NCI-H146 (cell line): ENCODE results near the gene TNS1.

Experiments
- DNase-seq: peaks from one replicate; lab custom pipeline; 2025; lab: John Stamatoyannopoulos, UW

TNS1 gene

GRCh38 chr2:217849154-217849975 is 153.4 kb downstream of the TNS1 start:
- DNase-seq = no peak

GRCh38 chr2:217848351-217848957 is 154.3 kb downstream of the TNS1 start:
- no peak for DNase-seq

- DNase-seq = no peak
Measured at GRCh38 chr2:217847552-217848350, 155.0 kb downstream of the TNS1 start.

- DNase-seq = no peak
Measured at GRCh38 chr2:217847115-217847514, 155.7 kb downstream of the TNS1 start.

- DNase-seq = no peak
Measured at GRCh38 chr2:217846321-217846743, 156.5 kb downstream of the TNS1 start.

- no peak for DNase-seq
Measured at GRCh38 chr2:217845301-217845700, 157.5 kb downstream of the TNS1 start.

- DNase-seq = no peak
Measured at GRCh38 chr2:217844696-217845095, 158.1 kb downstream of the TNS1 start.

GRCh38 chr2:217843324-217843723 is 159.5 kb downstream of the TNS1 start:
- no peak for DNase-seq

GRCh38 chr2:217842017-217842416 is 160.8 kb downstream of the TNS1 start:
- no peak for DNase-seq

GRCh38 chr2:217840522-217840921 is 162.3 kb downstream of the TNS1 start:
- DNase-seq = no peak

- no peak for DNase-seq
Measured at GRCh38 chr2:217839750-217840107, 163.1 kb downstream of the TNS1 start.

GRCh38 chr2:217839073-217839749 is 163.6 kb downstream of the TNS1 start:
- no peak for DNase-seq

GRCh38 chr2:217838409-217838831 is 164.4 kb downstream of the TNS1 start:
- no peak for DNase-seq

- DNase-seq = no peak
Measured at GRCh38 chr2:217837530-217837929, 165.3 kb downstream of the TNS1 start.

- no peak for DNase-seq
Measured at GRCh38 chr2:217836901-217837491, 165.8 kb downstream of the TNS1 start.

- DNase-seq = no peak
Measured at GRCh38 chr2:217835931-217836891, 166.6 kb downstream of the TNS1 start.

- DNase-seq = no peak
Measured at GRCh38 chr2:217834744-217835513, 167.9 kb downstream of the TNS1 start.

- DNase-seq = no peak
Measured at GRCh38 chr2:217834057-217834620, 168.7 kb downstream of the TNS1 start.

GRCh38 chr2:217833439-217833838 is 169.4 kb downstream of the TNS1 start:
- no peak for DNase-seq

- no peak for DNase-seq
Measured at GRCh38 chr2:217832987-217833386, 169.8 kb downstream of the TNS1 start.
